Stomach (tissue), 9 donors: ENCODE results near the gene VAMP3. TPM values are rescaled to one million over a fixed set of nuclear protein-coding genes. Genes with fewer than 3 reads are reported as not detected.

Experiments used
- DNase-seq, 2 donors: peaks; one replicate each; pipeline versions ENCODE4 v3.0.0 to v3.0.0-alpha.2; 2013 to 2019
- H3K27ac ChIP-seq, 5 donors: fragments of 200-600 bp in 4 of 5; sonication (generic) in 4 of 5; one replicate each; pipeline ENCODE4 v1.5.1; 2013 to 2019; ENCODE audit warnings: mild to moderate bottlenecking in 1 of 5, moderate library complexity in 1 of 5
- H3K27me3 ChIP-seq, 3 donors: fragments of 200-600 bp; sonication (generic); one replicate each; pipeline ENCODE4 v1.5.1; 2017 to 2019; ENCODE audit warnings: mixed run types in 1 of 3
- H3K36me3 ChIP-seq, 4 donors: fragments of 200-600 bp; sonication (generic); 1 replicate in 3 of 4; 2 replicates in 1 of 4; pipeline ENCODE4 v1.5.1; 2016 to 2019
- H3K4me1 ChIP-seq, 4 donors: fragments of 200-600 bp; sonication (generic); one replicate each; pipeline ENCODE4 v1.5.1; 2016 to 2019
- H3K4me3 ChIP-seq, 4 donors: fragments of 200-600 bp; sonication (generic) in 3 of 4; one replicate each; pipeline ENCODE4 v1.5.1; 2016 to 2019; ENCODE audit warnings: mild to moderate bottlenecking in 1 of 4
- H3K9me3 ChIP-seq, 4 donors: fragments of 200-600 bp; sonication (generic); one replicate each; pipeline ENCODE4 v1.5.1; 2016 to 2019
- CTCF ChIP-seq, 7 experiments: fragments of 450-650 bp in 4 of 7; fragments of 200-600 bp in 3 of 7; sonication (generic) in 3 of 7; IDR thresholded peaks; one replicate each; pipeline ENCODE4 v1.5.1; 2016 to 2019; ENCODE audit warnings: antibody characterized with exemption in 7 of 7, control low read depth in 2 of 7, mild to moderate bottlenecking in 1 of 7
- EP300 ChIP-seq: sonication (generic); formaldehyde crosslinking; IDR thresholded peaks from one replicate; pipeline ENCODE4 v1.6.1; 2017; ENCODE audit warnings: antibody characterized with exemption
- POLR2A ChIP-seq, 4 donors: fragments of 450-650 bp; IDR thresholded peaks; one replicate each; pipeline ENCODE4 v1.6.1; 2016; ENCODE audit warnings: antibody characterized with exemption in 4 of 4, control low read depth in 2 of 4, mild to moderate bottlenecking in 1 of 4, moderate library complexity in 1 of 4
- POLR2AphosphoS5 ChIP-seq, 3 donors: sonication (generic); formaldehyde crosslinking; IDR thresholded peaks; one replicate each; pipeline ENCODE4 v1.6.1; 2016; ENCODE audit warnings: antibody characterized with exemption in 3 of 3
- WGBS, 5 donors: extraction: QIAGEN DNeasy Blood & Tissue Kit in 3 of 5; methylation state at CpG; one replicate each; pipeline versions ENCODE4 v1.1.5 to v1.1.7; 2013 to 2018; 5-methylcytosine and 5-hydroxymethylcytosine counted together
- intact Hi-C: fragments of 100-400 bp; cut with DNase I; formaldehyde crosslinking; loops from one replicate; pipeline ENCODE4 v1.15.1; 2023; ENCODE audit warnings: low total_unique reads
- polyA plus RNA-seq, 3 donors: library from polyadenylated mRNA; stranded (reverse); fragments of 200-250 nt; gene quantifications; one replicate each; pipeline ENCODE4 v1.2.3, GENCODE V29; 2013
- total RNA-seq, 5 donors: library from RNA; depleted of rRNA; stranded (reverse); fragments of >200 nt; gene quantifications; one replicate each; pipeline versions ENCODE4 v1.1.0 to v1.2.3, GENCODE V29; 2014 to 2016
- donor health status: healthy with polysubstance abuse.
- donor health status: Bipolar disorder and iron deficiency.
- donor health status: healthy.

VAMP3 gene
- total and polyA plus RNA-seq, 8 donors: 20.9 to 133 (median 82.8) TPM

GRCh38 chr1:7821282-7821681, 50.2 kb downstream of the VAMP3 start:
- TF ChIP-seq EP300 (no peak), POLR2A (IDR thresholded peaks at IDR 0.05) (no peak), CTCF (IDR thresholded peaks at IDR 0.05) (no peak), POLR2AphosphoS5 (IDR thresholded peaks at IDR 0.05) (no peak)
- intact Hi-C loops: no loop called here
- Histone ChIP-seq H3K36me3 (peaks cover 7 to 100% (median 84%) of the 10 kb centered on the region in 4 donors), H3K4me1 (no peaks in the 10 kb centered on the region), H3K4me3 (no peak overlapping the region), H3K27ac (no peak overlapping the region), H3K9me3 (no peaks in the 10 kb centered on the region), H3K27me3 (no peaks in the 10 kb centered on the region)
- 64 to 86% (median 79%) methylated on average over 3 of the region's 3 CpGs for WGBS, 5 donors
- DNase-seq: no peak

- Histone ChIP-seq H3K36me3 (peaks cover 4 to 100% (median 91%) of the 10 kb centered on the region in 4 donors), H3K27me3 (no peaks in the 10 kb centered on the region), H3K9me3 (no peaks in the 10 kb centered on the region), H3K4me1 (no peaks in the 10 kb centered on the region), H3K4me3 (no peak overlapping the region), H3K27ac (no peak overlapping the region)
- DNase-seq: no peak
- WGBS, 5 donors: 89 to 95% (median 92%) methylated on average over 8 of the region's 8 CpGs
- intact Hi-C loops: no loop called here
- TF ChIP-seq POLR2A (IDR thresholded peaks at IDR 0.05) (no peak), EP300 (no peak), POLR2AphosphoS5 (IDR thresholded peaks at IDR 0.05) (no peak), CTCF (IDR thresholded peaks at IDR 0.05) (no peak)
These were observed 53.6 kb downstream of the VAMP3 start for GRCh38 chr1:7824701-7825100.

- intact Hi-C loops: no loop called here
- peaks cover 4 to 96% (median 87%) of the 10 kb centered on the region in 4 donors for H3K36me3 ChIP-seq
- peak overlapping the region in 1 of 4 donors; percentile 42 for H3K4me3 ChIP-seq
These were observed 55.3 kb downstream of the VAMP3 start for GRCh38 chr1:7826363-7826762.

GRCh38 chr1:7827126-7827955, 56.2 kb downstream of the VAMP3 start:
- H3K27ac ChIP-seq: peak overlapping the region in 2 of 5 donors; percentile 31 to 42
- intact Hi-C loops: no loop called here
- WGBS, 5 donors: 76 to 85% (median 78%) methylated on average over 39 of the region's 39 CpGs
- H3K9me3 ChIP-seq: no peaks in the 10 kb centered on the region
- H3K4me3 ChIP-seq: peak overlapping the region in 3 of 4 donors; percentile 13 to 42 (median 31)
- peaks cover 0 to 14% (median 0%) of the 10 kb centered on the region in 4 donors for H3K4me1 ChIP-seq
- no peak for TF ChIP-seq POLR2A (IDR thresholded peaks at IDR 0.05)
- TF ChIP-seq POLR2AphosphoS5 (IDR thresholded peaks at IDR 0.05): no peak
- TF ChIP-seq CTCF (IDR thresholded peaks at IDR 0.05): no peak
- TF ChIP-seq EP300: no peak
- DNase-seq: peak in 1 of 2 donors; percentile 23
- no peaks in the 10 kb centered on the region for H3K27me3 ChIP-seq
- peaks cover 4 to 90% (median 78%) of the 10 kb centered on the region in 4 donors for H3K36me3 ChIP-seq

More at GRCh38 chr1:7826363-7826762, 55.3 kb downstream of the VAMP3 start:
- no peak for DNase-seq
- H3K27me3 ChIP-seq: no peaks in the 10 kb centered on the region
- no peak for TF ChIP-seq POLR2A (IDR thresholded peaks at IDR 0.05)
- 75 to 87% (median 81%) methylated on average over 7 of the region's 7 CpGs for WGBS, 5 donors
- peaks cover 0 to 8% (median 0%) of the 10 kb centered on the region in 4 donors for H3K4me1 ChIP-seq
- no peaks in the 10 kb centered on the region for H3K9me3 ChIP-seq
- no peak overlapping the region for H3K27ac ChIP-seq

Other genes starting within 250 kb of the VAMP3 start
- gene PER3, start 13.0 kb downstream of the VAMP3 start, total RNA-seq: 10 to 100 TPM in 4 of 5 donors, 1 to 10 TPM in 1; 3.8 to 55.8 (median 24.5) TPM
- 1 to 10 TPM; 3.2 to 9.3 (median 7.9) TPM for gene PER3, start 13.0 kb downstream of the VAMP3 start, polyA plus RNA-seq
- gene UTS2, start 81.8 kb downstream of the VAMP3 start, total RNA-seq: under 1 TPM in 1 of 5 donors, not detected in 4; 0.73 TPM
- not detected for gene UTS2, start 81.8 kb downstream of the VAMP3 start, polyA plus RNA-seq
- gene TNFRSF9, start 169.5 kb downstream of the VAMP3 start, total RNA-seq: under 1 TPM in 2 of 5 donors, not detected in 3; 0.37 to 0.58 TPM
- gene TNFRSF9, start 169.5 kb downstream of the VAMP3 start, polyA plus RNA-seq: under 1 TPM; 0.06 to 0.46 (median 0.08) TPM
- gene PARK7, start 190.4 kb downstream of the VAMP3 start, total RNA-seq: 100 to 1,000 TPM in 2 of 5 donors, 10 to 100 TPM in 3; 41.4 to 149 (median 98.1) TPM
- gene PARK7, start 190.4 kb downstream of the VAMP3 start, polyA plus RNA-seq: 100 to 1,000 TPM; 281 to 350 (median 311) TPM